Measurements from ENCODE around the gene OR10AD1.

- TF ChIP-seq CTCF (IDR thresholded peaks at IDR 0.05) (no peak), POLR2A (IDR thresholded peaks at IDR 0.05) (no peak), EP300 (IDR thresholded peaks at IDR 0.05) (no peak)
Observed at GRCh38 chr12:48164451-48164850, 38.6 kb downstream of the OR10AD1 start.

Data from tibial nerve (tissue), 4 donors.